GM18511 (cell line): ENCODE data around the gene HORMAD2.
"Not testable (repeated sequence)": the region's sequence is repeated elsewhere in the genome, so short reads cannot be mapped to it uniquely, and the experiment has no call there.

ENCODE experiments used
- ATAC-seq: cut with Tn5 transposase; IDR thresholded peaks from one replicate; pipeline ENCODE4 v1.9.1; 2021; ENCODE audit warnings: mild to moderate bottlenecking, moderate library complexity; ENCODE audit not compliant: unreplicated experiment

The HORMAD2 gene

DNA sequence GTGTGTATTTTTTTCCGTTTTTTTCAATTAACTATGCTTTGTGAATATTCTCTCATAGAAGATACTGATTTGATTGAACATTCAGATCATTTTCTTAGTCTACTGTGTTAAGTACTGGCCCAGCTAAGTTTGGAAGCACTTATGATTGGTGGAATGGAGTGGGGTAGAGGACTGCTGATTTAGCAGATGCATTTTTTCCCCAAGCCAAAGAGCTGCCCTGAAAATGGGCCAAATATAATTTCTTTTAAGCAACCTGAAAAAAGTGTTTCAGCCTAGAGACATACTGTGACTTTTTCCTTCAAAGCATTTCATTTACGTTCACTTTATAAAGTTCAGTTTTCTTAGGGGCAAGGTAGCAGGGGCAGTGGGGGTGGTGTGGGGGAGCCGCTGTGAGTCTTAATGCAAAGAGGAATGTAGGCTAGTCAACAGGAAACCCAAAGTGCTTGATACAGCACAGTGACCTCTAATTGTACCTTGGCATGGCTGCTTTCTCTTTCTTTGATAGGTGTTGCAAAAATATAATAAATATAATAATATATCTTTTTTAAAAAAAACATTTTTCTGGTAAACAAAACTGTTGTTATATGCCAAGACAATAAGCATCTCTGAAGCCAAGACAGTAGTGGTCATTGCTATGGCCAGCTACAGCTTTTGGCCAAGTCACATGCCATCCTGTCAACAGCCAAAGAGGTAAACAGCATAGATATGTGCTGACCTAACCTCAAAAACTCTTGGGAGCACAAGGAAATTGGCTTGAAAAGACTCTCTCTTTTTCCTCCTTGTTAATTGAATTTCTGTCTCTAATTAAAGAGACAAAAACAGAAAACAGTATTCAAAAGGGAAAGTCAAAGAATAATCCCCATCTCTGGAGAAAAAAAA lies 107.5 kb downstream of the HORMAD2 start:
- no peak for ATAC-seq

DNA sequence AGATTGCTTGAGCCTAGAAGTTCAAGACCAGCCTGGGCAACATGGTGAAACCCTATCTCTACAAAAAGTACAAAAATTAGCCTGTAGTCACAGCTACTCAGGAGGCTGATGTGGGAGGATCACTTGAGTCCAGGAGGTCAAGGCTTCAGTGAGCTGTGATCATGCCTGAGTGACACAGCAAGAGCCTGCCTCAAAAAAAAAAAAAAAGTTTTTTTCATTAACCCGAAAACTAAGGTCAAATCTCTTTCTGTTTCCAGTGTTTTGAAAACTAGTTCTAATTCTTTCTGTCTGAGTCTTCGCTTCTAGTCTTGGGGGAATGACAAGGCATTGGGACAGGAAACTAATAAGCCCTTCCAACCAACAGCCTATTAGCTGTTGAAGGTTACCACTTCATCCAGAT lies 108.6 kb downstream of the HORMAD2 start:
- no peak for ATAC-seq

DNA sequence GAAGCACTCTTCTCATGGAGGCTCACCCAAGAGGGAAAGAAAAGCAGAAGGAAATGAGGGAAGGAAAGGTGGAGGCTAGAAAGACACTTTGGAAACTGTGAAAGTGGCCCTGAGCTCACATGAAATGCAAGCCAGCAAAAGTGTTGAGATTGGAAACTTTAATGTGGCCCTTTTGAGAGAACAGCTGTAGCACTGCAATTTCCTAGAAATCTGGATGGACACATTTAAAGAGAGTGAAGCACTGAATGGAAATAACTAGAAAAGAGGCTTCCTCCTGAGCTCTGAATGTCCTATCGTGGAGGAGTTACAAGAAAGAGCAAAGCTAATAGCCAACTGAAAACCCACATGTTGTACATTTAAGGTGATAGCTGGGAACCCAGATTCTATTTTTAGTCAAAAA lies 110.3 kb downstream of the HORMAD2 start:
- no peak for ATAC-seq

DNA sequence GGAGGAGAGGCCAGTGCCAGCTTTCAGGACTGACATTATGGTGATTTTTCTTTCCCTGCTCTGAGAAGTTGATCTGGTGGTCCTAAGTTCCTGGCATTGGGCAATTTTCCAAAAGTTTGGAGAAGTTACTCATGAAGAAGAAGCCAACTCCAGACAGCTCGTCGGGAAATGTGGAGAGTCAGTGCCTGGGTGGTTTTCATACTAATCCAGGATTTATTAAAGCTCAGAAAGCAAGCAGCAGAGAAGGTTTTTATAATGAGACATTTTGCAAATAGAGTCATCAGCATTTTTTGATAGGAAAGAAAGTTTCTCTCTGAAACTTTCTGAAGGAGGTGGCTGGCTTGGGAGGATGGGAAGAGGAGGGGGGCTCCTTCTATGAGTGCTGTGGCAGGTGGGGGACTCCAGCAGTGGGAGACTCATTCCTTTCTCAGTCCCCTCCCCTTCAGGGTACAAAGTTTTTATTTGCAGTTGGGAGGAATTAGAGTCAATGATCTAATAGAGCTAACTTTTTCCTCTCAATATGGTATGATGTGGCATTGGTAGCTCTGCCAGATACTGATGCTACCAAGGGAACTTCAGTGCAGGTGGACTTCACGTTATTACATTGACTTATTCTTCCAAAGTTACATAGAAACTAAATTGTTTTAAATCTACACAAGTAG lies 110.9 kb downstream of the HORMAD2 start:
- ATAC-seq = no peak

DNA sequence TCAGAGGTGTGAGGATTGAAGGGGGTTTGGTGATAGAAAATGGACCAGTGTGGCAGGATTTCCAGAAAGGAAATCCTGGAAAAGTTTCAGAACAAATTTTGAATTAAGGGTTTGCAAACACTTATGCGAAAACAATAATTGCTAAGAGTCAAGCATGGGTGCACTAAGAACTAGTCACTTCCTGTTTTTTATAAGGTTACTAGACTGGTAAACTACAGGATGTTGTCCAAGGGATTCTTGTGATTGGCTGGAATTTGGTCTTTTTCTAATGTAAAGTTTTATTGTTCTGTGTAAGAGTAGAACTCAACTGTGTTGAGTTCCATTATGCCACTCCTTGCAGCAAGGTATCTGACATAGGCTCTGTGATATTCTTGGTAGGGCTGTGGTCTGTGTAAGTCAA lies 112.2 kb downstream of the HORMAD2 start:
- no peak for ATAC-seq

DNA sequence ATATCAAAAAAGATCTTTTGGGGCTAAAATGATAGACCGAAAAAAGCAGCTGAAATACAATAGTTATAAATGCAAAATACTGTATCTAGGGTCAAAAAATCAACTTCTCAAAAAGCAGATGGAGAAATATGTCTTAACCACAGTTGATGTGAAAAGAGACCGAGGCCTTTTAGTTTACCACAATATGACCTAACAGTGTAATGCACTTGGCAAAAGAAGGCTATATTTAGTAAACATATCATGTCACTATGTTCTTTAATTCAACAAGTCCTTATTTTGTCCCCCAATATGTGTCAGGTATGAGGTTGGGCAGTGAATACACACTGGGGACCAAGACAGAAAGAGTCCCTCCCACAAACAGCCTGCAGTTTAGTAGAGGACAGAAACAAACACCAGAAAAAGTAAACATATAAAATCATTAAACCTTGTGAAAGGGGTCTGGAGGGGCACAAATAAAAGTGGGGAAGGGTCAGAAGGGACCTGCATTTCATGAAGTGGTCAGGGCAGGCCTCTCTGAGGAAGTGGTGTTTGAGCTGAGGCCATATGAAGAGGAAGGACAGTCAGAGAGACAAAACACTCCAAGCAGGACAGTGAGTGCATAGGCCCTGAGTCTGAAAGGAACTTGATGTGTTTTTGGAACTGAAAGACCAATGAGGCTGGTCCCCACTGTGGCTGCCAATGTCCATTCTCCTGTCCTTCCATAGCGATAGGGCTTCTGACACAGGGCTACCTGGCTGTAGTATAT lies 112.9 kb downstream of the HORMAD2 start:
- ATAC-seq = no peak

DNA sequence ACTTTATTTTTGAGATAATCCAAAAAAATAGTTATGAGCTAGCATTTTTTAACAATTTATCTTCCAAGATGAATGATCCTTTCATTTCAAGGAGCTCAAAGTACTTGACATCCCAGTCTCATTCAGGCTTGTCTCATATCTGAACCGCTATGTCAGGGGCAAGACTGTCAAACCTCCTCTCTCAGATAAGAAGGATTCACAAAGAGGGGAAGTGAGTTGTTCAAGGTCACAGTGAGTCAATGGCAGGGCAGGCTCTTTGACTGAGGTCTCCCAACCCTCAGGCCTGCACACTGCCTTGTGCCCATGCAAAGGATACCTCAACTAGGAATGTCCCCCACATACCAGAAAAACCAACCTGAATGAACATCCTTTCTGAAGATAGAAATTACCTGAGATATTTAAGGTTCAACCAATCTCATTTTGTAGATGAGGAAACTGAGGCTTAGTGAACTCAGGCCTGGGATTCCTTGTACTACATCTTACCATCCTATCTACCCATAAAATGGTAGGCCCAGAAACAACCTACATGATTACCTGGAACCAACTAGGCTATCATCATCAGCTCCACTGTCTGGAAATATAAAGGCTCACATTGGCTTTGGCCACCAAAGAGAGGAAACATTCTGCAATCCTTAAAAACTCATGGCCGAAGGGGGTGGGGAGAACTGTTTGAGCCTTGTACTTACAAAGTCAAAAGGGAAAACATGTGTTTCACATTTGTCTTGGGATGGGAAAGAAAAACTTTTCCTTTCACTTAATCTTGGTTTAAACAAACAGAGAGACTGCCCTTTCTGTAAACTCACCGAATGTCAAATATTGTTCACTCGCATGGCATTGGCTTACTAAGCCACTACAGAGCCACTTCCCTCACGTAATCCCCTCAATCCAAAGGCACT lies 115.2 kb downstream of the HORMAD2 start:
- no peak for ATAC-seq

DNA sequence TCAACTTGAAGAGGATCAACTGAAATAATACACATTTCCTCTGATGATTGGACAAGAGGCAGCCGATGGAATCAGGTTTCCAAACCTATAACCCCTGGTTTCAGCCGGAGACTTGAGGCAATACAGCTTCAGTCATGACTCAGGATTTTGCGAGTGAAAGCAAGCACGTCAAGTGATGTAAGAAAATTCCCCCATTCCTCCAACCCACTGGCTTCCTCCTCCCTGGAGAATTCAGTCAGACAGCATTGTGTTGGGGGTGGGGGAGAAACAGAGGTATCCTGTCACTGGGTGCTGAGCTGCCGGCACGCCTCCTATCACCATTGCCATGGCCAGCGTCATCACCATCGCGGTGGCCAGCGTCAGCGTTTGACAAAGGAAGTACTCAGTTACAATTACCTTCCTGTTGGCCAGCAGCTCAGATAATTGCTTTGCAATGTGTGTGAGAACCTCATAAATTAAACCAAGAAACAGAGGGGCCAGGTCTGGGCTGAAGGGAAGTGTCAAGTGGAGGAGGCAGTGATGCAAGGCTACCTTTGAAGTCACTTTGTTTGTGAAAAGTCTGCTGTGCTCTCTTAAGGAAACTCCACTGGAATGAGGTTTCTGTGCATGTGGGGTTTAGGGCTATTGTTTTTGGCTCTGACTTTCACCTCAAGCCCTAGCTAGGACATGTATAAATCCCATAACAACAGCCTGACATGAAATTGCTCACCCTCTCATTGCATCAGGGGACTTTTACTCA lies 116.0 kb downstream of the HORMAD2 start:
- no peak for ATAC-seq

DNA sequence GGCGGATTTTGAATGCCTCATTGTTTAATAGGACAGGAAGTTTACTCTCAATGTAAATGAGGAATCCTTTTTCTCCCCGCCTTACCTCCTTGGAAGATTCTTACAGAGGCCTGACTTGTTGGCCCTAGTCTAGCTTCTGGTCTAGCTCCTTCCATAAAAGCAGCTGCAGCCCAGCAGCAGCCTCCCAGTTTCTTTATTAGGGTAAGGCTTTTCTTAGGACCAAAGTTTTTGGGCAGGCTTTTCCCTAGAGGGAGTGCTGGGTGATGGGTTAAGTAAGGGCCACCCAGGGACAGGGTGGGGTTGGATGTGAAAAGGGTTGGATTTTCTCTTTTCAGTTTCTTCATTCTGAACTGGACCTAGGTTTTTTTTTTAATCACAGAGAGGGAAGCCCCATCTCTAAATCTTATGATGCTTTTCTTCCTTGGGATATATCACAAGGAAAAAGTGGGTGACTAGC lies 116.6 kb downstream of the HORMAD2 start:
- ATAC-seq = no peak

DNA sequence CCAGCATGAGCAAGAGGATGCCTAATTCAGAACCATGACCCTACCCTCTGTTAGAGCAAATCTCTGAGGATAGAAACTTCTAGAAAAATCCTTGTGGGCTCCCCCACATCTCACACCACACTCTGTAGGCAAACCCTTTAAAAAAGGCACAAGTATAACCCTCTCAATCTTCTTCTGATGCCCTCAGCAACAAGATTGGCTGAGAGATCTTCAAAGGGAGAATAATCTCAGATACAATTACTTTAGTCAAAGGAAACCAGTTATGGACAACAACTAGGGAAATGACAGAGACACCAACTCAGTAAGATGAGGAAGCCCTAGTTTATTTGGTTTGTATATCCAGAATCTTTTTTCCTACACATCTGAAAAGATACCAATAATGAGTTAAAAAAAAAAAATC lies 117.1 kb downstream of the HORMAD2 start:
- ATAC-seq = no peak

DNA sequence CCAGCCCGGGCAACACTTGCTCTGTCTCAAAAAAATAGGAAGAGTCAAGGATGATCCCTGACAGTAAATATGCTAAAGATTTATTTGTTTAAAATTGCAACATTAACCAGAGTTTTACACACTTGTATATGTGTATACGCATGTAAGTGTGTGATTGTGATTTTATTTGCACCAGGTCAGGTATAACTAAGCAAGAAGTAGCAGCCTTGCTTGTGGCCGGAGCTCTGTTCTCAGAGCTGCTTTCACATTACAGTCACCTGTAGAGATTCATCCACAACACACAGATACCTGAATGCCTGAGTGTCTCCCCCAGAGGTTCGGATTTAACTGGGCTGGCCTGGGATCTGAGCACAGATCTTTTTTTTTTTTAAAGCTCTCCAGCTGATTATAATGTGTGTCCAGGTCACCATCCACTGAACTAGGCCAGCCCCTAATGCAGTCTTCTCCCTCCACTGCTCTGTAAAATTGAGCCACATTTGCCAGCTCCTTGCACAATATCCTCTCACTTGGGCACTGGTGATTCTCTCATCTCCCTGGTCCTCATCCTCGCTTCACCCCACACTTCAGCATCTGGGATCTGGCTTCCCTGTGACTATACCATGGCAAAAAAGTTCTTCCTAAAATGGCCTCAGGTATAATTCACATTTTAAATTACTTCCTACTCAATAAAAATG lies 118.0 kb downstream of the HORMAD2 start:
- no peak for ATAC-seq

DNA sequence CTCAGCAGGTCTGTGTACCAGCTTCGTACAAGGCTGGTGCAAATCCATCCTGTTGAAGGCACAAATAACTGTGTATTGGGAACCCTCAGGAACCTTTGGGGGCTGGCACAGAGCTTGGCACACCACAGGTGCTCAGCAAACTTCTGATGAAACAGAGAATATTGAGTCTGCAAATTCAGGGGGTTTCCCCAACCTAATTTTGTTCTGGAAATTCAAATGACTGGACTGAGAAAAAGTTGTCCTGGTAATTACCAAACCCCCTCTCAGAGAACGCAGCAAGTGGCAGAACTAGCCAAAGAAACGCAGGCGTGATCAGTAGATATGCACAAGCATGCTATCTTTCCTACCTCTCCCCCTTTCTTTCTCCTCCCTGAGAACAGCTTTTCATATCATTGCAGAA lies 118.7 kb downstream of the HORMAD2 start:
- no peak for ATAC-seq

DNA sequence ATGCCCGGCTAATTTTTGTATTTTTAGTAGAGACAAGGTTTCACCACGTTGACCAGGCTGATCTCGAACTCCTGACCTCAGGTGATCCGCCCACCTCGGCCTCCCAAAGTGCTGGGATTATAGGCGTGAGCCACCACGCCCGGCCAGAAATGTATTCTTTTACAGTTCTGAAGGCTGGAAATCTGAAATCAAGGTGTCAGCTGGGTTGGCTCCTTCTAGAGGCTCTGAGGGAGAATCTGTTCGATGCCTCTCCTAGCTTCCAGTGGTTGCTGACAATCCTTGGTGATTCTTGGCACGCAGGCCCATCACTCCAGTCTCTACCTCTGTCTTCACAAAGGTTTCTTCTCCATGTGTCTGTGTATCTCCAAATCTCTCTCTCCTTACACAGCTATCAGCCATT lies 120.6 kb downstream of the HORMAD2 start:
- not testable (repeated sequence) for ATAC-seq

DNA sequence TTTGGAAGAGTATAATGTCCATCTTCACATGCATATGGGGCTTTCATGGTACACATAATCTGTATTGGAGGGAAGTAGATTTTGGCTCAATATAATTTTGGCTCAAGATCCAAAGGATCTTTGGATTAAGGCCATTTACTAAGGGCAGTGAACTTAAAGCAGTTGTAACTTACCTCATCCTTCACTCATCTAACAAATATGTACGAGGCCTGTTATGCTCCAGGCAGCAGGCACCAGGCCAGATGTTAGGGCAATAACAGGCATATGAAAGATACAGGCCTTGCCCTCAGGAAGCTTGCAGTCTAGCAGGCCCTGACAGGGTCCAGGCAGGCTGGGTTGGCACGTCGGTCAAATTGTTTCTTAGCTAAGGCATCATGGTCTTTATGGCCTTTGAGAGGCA lies 121.7 kb downstream of the HORMAD2 start:
- ATAC-seq = no peak

DNA sequence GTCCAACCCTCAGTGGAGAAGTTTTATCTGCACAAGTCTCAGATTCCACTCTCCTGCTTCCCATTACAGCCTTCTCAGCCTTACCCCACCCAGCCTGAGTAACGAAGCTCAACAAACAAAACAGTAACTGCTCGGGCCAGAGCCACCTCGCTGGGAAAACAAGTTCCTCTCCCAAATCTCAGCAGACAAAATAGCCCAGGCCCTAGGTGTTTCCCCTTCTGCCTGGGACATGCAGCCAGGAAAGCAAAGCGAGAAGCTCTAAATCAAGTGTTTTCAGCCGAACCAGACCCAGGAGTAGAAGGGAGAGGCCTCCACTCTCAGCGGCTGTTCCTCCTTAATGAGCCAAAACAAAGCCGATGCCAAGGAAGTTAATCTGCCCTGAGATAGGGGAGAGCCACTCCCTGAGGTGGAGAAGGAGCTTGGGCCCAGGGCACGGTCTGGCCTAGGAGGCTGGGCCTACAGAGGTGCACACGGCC lies 122.3 kb downstream of the HORMAD2 start:
- no peak for ATAC-seq

DNA sequence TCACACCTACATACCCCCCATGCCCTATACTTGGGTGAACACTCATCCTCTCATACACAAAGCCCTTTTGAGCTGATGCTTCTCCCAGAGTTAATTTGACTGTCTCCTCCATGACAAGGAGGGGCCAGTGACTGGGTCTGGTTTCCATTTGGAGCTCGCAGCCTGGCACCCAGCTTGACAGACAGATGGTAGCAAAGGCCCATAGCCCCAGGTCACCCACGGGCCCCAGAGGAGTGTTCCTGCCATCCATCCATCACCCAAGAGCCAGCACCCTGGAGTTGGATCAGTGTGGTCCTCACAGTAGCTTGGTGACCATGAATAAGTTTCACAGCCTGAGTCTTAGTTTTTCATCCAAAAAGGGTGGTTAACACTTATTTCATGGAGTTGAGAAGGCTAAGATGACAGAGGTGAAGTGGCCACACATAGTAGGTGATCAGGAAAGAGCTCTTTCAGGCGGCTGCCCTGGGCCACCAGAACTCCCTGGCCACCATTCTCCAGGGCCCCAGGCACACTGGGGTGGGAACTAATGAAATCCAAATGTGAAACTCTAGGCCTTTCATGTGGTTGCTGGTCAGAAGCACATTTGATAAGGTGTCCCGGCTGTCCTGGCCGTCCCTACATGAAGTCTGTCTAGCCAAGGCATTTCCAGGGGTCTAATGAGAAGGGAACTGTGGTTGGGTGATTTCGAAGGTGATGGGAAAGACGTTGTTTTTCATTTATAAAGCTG lies 123.9 kb downstream of the HORMAD2 start:
- ATAC-seq = no peak

DNA sequence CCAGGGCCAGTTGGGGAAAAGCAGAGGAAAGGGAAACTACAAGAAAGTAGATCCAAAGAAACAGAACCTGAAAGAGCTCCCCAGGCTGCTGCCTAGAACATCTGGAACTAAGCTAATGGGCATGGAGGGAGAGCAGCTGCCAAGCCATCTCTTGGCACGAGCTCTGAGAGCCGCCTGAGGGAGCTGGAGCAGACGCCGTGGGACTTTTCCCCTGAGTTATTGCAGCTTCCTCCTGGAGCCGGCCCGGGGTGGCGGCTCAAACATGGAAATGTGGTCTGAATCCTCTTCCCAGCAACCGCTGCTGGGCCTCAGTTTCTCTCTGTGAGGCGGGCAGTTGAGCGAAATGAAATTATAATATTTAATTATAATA lies 124.5 kb downstream of the HORMAD2 start:
- ATAC-seq = no peak

DNA sequence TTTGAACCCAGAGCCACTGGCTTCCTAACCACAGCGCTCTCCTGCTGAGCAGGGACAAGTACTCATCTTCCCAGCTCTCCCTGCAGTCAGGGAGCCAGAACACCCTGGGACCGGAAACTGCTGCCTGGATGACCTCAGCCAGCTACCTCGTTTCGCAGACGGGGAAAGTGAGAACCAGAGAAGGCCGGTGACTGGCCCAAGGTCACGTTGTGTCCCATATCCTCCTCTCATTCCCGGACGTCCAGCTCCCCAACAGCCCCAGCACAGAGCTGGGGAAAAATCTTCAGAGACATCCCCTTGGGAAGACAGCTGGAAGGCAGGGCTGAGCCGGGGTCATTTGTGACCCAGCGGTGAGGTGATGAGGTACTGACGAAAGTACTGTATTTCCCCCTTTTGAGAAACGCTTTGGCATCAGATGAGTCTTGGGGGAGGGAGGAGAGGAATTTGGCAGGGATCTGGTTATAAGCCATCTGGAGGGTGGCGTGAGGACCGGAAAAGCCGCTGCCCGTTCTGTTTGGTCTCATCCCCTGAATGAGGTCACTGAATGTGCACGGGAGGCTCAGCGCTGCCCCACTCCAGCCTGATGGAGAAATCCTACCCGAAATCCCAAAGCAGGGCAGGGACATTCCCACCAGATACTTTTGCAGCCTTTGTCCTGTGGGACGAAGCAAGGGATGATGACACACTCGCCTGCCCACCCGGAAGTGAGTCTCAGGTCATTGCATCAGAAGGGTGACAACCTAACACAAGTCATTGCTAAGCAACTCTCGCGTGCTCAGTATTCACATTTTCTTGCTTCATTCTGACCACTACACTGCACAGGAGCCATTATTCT lies 125.2 kb downstream of the HORMAD2 start:
- ATAC-seq = no peak
